NB4 (cell line): ENCODE results near the gene USP20.
A peak's percentile ranks its signal among the peaks of the same experiment; 100 is the strongest.

Experiments used
- DNase-seq: peaks from one replicate; pipeline ENCODE4 v3.0.0; 2010; ENCODE audit warnings: low read depth
- H3K4me3 ChIP-seq: one replicate; pipeline ENCODE4 v1.5.1; 2011; ENCODE audit warnings: mild to moderate bottlenecking, low read depth, low read length, moderate library complexity
- MYC ChIP-seq: IDR thresholded peaks from 2 replicates; pipeline ENCODE4 v1.6.1; 2011; ENCODE audit warnings: low read depth, low read length
- POLR2A ChIP-seq: IDR thresholded peaks from 2 replicates; pipeline ENCODE4 v1.6.1; 2011; ENCODE audit warnings: mild to moderate bottlenecking; ENCODE audit not compliant: insufficient read length; ENCODE audit errors: extremely low read depth
- TF ChIP-seq, protein P1 (sequence below): IDR thresholded peaks from 2 replicates; pipeline ENCODE4 v1.6.1; 2011; ENCODE audit warnings: low read depth, low read length
- TF ChIP-seq, protein P2 (sequence below): IDR thresholded peaks from one replicate; pipeline ENCODE4 v1.5.1; 2012; ENCODE audit warnings: low read depth, low read length

The USP20 gene

DNA sequence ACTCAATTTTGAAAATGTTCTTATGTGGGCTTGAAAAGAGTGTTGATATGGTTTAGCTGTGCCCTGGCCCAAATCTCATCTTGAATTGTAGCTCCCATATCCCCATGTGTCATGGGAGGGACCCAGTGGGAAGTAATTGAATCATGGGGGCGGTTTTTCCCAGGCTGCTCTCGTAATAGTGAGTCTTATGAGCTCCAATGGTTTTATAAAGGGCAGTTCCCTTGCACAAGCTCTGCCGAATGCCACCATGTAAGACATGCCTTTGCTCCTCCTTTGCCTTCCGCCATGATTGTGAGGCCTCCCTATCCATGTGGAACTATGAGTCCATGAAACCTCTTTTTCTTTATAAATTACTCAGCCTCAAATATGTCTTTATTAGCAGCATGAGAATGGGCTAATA is 71.0 kb downstream of the USP20 start:
- no peak overlapping the region for H3K4me3 ChIP-seq
- TF ChIP-seq POLR2A (no peak), MYC (no peak)
- TF ChIP-seq, protein P1, sequence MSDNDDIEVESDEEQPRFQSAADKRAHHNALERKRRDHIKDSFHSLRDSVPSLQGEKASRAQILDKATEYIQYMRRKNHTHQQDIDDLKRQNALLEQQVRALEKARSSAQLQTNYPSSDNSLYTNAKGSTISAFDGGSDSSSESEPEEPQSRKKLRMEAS = no peak
- TF ChIP-seq, protein P2, sequence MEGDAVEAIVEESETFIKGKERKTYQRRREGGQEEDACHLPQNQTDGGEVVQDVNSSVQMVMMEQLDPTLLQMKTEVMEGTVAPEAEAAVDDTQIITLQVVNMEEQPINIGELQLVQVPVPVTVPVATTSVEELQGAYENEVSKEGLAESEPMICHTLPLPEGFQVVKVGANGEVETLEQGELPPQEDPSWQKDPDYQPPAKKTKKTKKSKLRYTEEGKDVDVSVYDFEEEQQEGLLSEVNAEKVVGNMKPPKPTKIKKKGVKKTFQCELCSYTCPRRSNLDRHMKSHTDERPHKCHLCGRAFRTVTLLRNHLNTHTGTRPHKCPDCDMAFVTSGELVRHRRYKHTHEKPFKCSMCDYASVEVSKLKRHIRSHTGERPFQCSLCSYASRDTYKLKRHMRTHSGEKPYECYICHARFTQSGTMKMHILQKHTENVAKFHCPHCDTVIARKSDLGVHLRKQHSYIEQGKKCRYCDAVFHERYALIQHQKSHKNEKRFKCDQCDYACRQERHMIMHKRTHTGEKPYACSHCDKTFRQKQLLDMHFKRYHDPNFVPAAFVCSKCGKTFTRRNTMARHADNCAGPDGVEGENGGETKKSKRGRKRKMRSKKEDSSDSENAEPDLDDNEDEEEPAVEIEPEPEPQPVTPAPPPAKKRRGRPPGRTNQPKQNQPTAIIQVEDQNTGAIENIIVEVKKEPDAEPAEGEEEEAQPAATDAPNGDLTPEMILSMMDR = no peak
- no peak for DNase-seq

DNA sequence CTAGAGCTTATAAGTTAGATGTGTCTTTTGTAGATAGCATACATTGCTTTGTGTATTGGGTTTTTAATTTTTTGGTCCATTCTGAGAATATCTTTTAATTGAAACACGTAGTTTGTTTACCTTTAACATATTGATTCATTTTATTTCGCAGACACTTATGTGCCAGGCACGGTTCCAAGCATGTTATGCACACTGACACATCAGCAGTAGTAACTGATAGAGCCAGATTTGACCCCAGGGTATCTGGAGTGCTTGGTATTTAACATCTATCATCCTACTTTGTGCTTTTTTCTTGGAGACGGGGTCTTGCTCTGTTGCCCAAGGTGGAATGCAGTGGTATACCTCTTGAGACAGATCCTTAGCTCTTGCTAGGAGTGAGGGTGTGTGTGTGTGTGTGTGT is 71.9 kb downstream of the USP20 start:
- no peak for TF ChIP-seq MYC
- no peak for TF ChIP-seq POLR2A
- TF ChIP-seq, protein P2 = no peak
- TF ChIP-seq, protein P1 = no peak
- no peak for DNase-seq
- H3K4me3 ChIP-seq = no peak overlapping the region

DNA sequence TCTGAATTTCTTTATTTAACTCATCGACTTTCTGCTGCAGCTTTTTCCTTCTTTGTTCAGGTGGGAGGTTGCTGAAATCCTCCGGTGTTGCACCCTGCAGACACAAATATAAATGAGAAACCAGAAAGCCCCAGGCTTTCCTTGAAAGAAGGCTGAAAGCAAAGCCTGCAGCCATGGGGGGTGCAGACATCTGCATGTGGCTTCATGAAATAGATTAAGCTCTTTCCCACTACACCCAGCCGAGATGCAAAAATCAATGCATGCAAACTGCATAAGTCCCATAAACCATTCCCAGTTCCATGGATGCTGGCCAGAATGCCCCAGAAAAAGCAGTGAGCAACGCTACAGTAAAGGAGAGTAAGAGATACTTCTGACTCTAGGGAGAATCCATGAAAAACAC is 73.6 kb downstream of the USP20 start:
- DNase-seq = no peak
- no peak for TF ChIP-seq POLR2A
- TF ChIP-seq, protein P1 = no peak
- no peak for TF ChIP-seq MYC
- TF ChIP-seq, protein P2 = no peak
- no peak overlapping the region for H3K4me3 ChIP-seq

DNA sequence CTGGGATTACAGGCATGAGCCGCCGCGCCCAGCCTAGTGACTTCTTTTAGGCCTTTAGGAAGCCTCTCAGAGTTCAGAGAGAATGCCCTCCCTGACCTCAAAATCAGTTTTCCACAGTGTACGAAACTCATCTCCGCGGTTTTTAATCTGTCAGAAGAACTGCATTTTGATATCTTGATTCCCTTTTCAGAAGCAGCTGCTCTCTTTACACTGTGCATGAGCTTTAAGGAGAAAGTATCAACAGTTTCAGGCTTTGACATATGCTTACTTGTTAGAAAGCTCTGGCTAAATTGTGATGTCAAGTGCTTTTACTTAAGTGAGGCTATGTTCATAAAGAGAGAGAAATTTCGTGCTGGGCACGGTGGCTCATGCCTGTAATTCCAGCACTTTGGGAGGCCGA is 74.6 kb downstream of the USP20 start:
- no peak for DNase-seq
- TF ChIP-seq MYC = no peak
- TF ChIP-seq POLR2A = no peak
- TF ChIP-seq, protein P2 = no peak
- TF ChIP-seq, protein P1 = no peak
- H3K4me3 ChIP-seq = no peak overlapping the region

DNA sequence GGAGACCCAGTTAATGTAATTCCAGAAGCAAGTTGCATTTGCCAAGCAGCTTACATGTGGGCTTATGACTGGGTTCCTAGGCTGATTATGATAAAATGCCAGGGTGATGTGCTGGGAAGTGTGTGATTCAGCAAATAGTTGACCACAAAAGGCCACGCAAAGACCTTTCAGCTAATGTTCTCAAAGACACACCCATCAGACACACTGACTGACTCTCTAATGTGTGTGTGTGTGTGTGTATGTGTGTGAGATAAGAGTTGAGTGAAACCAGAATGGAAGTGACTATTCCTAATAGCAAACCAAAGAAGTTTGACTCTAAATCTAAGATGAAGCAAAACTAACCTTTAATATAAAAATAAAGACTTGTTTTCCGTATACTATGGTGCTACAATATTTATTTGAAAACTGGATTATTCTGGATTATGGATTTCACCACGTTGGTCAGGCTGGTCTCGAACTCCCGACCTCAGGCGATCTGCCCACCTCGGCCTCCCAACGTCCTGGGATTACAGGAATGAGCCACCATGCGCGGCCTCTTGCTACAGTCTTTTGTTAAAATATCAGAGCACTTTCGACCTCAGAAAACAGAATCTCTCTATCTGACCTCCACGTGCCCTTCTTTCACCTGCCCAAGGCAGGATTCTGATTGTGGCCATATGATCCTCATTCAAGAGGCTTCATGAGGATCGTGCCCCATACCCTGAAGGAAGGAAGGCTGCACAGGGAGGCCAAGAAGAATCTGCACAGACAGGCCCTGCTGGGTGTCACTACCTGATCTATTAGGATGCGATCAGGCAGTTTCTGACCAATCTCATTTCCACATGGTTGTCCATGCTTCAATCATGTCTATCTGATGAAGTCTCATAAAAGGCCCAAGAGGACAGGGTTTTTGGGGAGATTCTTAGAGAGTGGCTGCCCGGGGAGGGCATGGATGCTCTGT is 75.6 kb downstream of the USP20 start:
- peak; percentile 57 for DNase-seq
- TF ChIP-seq MYC (no peak), POLR2A (no peak)
- TF ChIP-seq, protein P1 = no peak
- TF ChIP-seq, protein P2 = no peak

More for the DNA sequence above, 75.6 kb downstream of the USP20 start:
- H3K4me3 ChIP-seq = no peak overlapping the region
